Measurements from ENCODE around the gene MAP3K9.

Gene MAP3K9

DNA sequence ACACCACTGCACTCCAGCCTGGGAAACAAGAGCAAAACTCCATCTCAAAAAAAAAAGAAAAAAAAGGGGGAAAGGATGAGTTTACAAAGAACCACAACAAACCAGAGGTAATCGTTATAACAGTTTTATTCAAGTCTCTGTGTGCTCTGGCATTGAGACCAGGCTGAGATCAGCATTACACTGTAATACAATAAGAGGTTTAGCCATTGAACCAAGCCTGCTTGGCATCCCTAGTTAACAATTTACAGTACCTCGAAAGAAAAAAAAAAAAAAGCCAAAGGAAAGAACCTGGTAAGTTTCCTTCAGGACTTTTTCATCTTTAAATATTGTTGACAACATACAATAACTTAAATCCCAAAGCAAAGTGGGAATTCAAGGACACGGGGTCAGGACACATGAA, 86.9 kb downstream of the MAP3K9 start:
- no peaks in the 10 kb centered on the region for H3K27me3 ChIP-seq (ENCODE audit: insufficient read depth, low read length, poor library complexity, severe bottlenecking)
- H3K79me2 ChIP-seq (ENCODE audit: insufficient read depth, low read length) = no peaks in the 10 kb centered on the region
- H3K9me2 ChIP-seq (replicated peaks; ENCODE audit: low read depth, low read length) = no peaks in the 10 kb centered on the region
- H2AFZ ChIP-seq (ENCODE audit: low read length) = no peak overlapping the region
- no peaks in the 10 kb centered on the region for H3K36me3 ChIP-seq (ENCODE audit: insufficient read depth, low read length)
- H3K9ac ChIP-seq (ENCODE audit: low read depth, low read length, poor library complexity, severe bottlenecking) = no peak overlapping the region
- no peak for TF ChIP-seq EZH2phosphoT487 (IDR thresholded peaks at IDR 0.05; ENCODE audit: borderline replicate concordance)
- TF ChIP-seq, protein P1, sequence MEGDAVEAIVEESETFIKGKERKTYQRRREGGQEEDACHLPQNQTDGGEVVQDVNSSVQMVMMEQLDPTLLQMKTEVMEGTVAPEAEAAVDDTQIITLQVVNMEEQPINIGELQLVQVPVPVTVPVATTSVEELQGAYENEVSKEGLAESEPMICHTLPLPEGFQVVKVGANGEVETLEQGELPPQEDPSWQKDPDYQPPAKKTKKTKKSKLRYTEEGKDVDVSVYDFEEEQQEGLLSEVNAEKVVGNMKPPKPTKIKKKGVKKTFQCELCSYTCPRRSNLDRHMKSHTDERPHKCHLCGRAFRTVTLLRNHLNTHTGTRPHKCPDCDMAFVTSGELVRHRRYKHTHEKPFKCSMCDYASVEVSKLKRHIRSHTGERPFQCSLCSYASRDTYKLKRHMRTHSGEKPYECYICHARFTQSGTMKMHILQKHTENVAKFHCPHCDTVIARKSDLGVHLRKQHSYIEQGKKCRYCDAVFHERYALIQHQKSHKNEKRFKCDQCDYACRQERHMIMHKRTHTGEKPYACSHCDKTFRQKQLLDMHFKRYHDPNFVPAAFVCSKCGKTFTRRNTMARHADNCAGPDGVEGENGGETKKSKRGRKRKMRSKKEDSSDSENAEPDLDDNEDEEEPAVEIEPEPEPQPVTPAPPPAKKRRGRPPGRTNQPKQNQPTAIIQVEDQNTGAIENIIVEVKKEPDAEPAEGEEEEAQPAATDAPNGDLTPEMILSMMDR (conservative IDR thresholded peaks at IDR 0.05; ENCODE audit: low read length) = no peak
- no peaks in the 10 kb centered on the region for H4K20me1 ChIP-seq (ENCODE audit: insufficient read depth, low read length, poor library complexity, severe bottlenecking)
- H3K9me3 ChIP-seq (ENCODE audit: insufficient read depth, low read depth, low read length) = no peaks in the 10 kb centered on the region
- no peak overlapping the region for H3K4me3 ChIP-seq (ENCODE audit: low read length, poor library complexity, severe bottlenecking)
- H3K4me2 ChIP-seq (ENCODE audit: low read depth, low read length, poor library complexity, severe bottlenecking) = no peak overlapping the region
- peaks cover 12% of the 10 kb centered on the region for H3K4me1 ChIP-seq (ENCODE audit: insufficient read depth, low read length, poor library complexity, severe bottlenecking)
- no peaks in the 10 kb centered on the region for H3F3A ChIP-seq (ENCODE audit: low read depth)

DNA sequence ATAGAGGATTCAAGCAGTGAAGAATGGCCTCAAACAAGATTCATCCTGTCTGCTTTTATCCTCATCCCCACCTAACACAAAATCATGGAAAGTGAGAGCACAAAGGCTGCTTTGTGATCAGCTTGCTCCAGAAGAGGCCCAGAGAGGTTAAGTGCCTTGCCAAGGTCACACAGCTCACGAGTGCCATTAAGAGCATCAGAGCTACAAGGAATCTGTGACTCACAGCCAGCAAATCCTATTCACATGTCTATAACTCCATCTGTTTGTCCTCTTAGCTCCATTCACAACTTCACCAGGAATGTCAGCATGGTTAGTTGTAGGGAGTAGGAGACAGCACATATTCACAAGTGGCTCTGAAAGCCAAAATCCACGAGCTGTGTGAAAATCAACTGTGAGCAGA, 87.8 kb downstream of the MAP3K9 start:
- H3K4me3 ChIP-seq (ENCODE audit: low read length, poor library complexity, severe bottlenecking) = no peak overlapping the region
- no peaks in the 10 kb centered on the region for H3K9me3 ChIP-seq (ENCODE audit: insufficient read depth, low read depth, low read length)
- H3K9me2 ChIP-seq (replicated peaks; ENCODE audit: low read depth, low read length) = no peaks in the 10 kb centered on the region
- H3K9ac ChIP-seq (ENCODE audit: low read depth, low read length, poor library complexity, severe bottlenecking) = no peak overlapping the region
- H4K20me1 ChIP-seq (ENCODE audit: insufficient read depth, low read length, poor library complexity, severe bottlenecking) = no peaks in the 10 kb centered on the region
- no peaks in the 10 kb centered on the region for H3K36me3 ChIP-seq (ENCODE audit: insufficient read depth, low read length)
- H2AFZ ChIP-seq (ENCODE audit: low read length) = no peak overlapping the region
- no peak for TF ChIP-seq EZH2phosphoT487 (IDR thresholded peaks at IDR 0.05; ENCODE audit: borderline replicate concordance)
- TF ChIP-seq, protein P1 (conservative IDR thresholded peaks at IDR 0.05; ENCODE audit: low read length) = no peak
- H3K4me2 ChIP-seq (ENCODE audit: low read depth, low read length, poor library complexity, severe bottlenecking) = no peak overlapping the region
- no peaks in the 10 kb centered on the region for H3K79me2 ChIP-seq (ENCODE audit: insufficient read depth, low read length)
- H3K4me1 ChIP-seq (ENCODE audit: insufficient read depth, low read length, poor library complexity, severe bottlenecking) = peaks cover 6% of the 10 kb centered on the region
- H3K27me3 ChIP-seq (ENCODE audit: insufficient read depth, low read length, poor library complexity, severe bottlenecking) = no peaks in the 10 kb centered on the region
- no peaks in the 10 kb centered on the region for H3F3A ChIP-seq (ENCODE audit: low read depth)

DNA sequence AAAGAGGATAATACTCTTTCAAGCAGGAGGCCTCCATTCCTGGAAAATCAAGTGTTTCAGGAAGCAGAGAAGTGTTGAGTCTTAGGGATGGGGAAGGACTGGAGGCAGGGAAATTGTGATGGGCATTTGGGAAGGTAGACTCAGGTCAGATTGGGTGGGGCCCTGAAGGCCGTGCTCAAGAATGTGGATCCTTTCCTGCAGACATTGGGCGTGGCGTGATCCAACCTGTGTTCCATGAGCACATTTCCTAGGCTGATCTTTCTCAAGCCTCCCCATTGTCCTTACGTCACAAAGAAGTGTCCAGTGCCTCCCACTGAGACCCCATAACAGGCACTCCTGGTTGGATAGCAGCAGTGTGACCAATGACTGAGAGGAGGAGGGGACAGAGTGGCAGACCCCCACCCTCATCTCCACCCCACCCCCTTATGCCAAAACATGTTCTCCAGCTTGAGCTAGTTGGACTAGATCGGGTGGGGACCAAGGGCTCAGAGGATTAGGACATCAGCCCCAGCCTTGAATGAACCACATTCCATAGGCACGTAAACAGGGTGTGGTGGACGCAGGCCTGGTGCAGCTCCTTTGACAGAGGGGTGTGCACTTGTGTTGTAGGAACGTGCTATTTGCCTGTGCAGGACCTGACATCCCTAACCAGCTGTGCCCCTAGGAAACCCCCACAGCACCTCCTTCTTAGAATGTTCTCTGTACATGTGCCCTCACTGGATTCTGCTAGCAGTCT, 90.8 kb downstream of the MAP3K9 start:
- H3K27me3 ChIP-seq (ENCODE audit: insufficient read depth, low read length, poor library complexity, severe bottlenecking) = no peaks in the 10 kb centered on the region
- TF ChIP-seq, protein P1 (conservative IDR thresholded peaks at IDR 0.05; ENCODE audit: low read length) = no peak
- TF ChIP-seq EZH2phosphoT487 (IDR thresholded peaks at IDR 0.05; ENCODE audit: borderline replicate concordance) = no peak
- no peaks in the 10 kb centered on the region for H3K79me2 ChIP-seq (ENCODE audit: insufficient read depth, low read length)
- no peaks in the 10 kb centered on the region for H3K4me1 ChIP-seq (ENCODE audit: insufficient read depth, low read length, poor library complexity, severe bottlenecking)
- no peak overlapping the region for H2AFZ ChIP-seq (ENCODE audit: low read length)
- no peak overlapping the region for H3K4me2 ChIP-seq (ENCODE audit: low read depth, low read length, poor library complexity, severe bottlenecking)
- H3K9me3 ChIP-seq (ENCODE audit: insufficient read depth, low read depth, low read length) = no peaks in the 10 kb centered on the region
- H3K4me3 ChIP-seq (ENCODE audit: low read length, poor library complexity, severe bottlenecking) = no peak overlapping the region
- no peaks in the 10 kb centered on the region for H3F3A ChIP-seq (ENCODE audit: low read depth)
- H3K9me2 ChIP-seq (replicated peaks; ENCODE audit: low read depth, low read length) = no peaks in the 10 kb centered on the region
- no peak overlapping the region for H3K9ac ChIP-seq (ENCODE audit: low read depth, low read length, poor library complexity, severe bottlenecking)
- no peaks in the 10 kb centered on the region for H4K20me1 ChIP-seq (ENCODE audit: insufficient read depth, low read length, poor library complexity, severe bottlenecking)
- no peaks in the 10 kb centered on the region for H3K36me3 ChIP-seq (ENCODE audit: insufficient read depth, low read length)

Measured in Loucy (cell line).